Stimulated activated CD8-positive, alpha-beta memory T cell treated with anti-CD3 and anti-CD28 coated beads, Interleukin-4, amount 100 ng/mL, for 4 hours (primary cell): ENCODE results near the gene MEF2C.
"Not testable (repeated sequence)": the region's sequence is repeated elsewhere in the genome, so short reads cannot be mapped to it uniquely, and the experiment has no call there.

ENCODE experiments used
- DNase-seq, 2 donors: peaks; one replicate each; pipeline ENCODE4 v3.0.0-alpha.2; 2020; ENCODE audit warnings: low read depth in 2 of 2, low spot score in 1 of 2

MEF2C gene

DNA sequence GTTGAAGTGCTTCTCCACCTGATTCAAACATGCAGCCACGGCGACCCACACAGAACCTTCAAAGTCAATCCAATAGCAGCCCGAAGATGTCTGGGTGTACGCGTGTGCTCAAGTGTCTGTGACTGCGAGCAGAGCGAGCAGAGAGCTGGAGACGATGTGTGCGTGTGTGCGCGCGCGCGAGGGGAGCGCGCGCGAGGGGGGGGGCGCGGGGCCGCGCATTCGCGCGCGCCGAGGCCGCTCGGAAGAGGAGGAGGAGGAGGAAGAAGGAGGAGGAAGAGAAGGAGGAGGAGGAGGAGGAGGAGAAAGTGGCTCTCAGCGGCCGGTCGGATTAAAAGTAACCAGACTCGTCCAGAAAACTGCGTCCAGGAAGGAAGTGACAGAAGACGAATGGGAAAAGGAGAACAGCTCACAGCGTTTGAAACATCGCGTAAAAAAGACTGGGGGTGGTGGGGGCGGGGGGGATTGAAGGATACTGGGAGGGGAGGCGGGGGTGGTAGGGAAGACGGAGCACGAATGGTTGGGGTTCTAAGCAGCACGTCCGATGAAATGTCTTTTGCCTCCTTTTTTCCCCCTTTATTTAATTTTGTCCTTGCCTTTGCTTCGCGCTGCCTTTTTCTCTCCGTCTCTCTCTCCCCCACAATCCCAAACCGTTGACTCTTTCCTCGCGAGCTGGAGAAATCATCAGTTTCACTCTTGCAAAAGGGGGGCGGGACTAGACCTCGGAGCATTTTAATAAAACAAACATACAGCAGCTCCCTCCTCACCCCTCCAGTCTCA, at the start of gene MEF2C:
Gene MEF2C (minus strand): TSS at position 126 of the 777 bp plus-strand sequence. CDS start 59,396 bp downstream, outside the sequence.
- no peak for DNase-seq

DNA sequence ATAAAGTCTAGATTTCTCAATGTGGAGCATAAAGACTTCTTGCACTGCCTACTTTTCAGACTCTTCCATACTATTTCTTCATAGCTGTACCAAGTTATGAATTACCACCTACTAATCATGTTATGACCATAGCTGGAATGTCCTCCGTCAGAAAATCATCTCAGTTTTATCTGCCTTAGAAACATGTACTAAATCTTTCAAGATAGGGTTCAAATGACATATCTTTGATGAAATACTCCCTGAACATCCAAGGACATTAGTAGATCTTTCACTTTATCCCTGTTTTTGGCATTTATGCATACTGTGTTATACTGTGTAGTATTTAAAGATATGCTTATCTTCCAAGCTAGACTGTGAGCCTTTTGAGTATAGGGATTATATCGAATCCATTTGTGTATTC, 49.6 kb upstream of the MEF2C start:
- DNase-seq, result no peak

DNA sequence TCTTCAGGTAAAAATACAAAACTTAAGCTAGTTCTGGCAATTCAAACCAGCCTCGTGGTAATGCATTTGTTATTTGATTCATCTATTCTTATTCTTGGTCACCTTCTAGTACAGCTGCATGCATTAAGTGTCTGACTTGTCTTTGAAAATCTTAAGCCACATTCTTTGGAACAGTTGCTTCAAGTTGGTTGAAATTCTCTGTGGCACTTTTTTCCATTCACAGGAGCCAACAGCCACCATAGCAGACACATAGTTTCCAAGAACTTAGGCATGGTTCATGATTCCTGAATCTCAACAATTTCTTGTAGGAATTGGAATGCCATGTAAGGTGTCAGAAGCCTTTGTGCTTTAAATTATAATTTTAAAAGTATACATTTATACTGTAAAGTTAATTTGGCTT, 47.4 kb upstream of the MEF2C start:
- DNase-seq, result no peak

DNA sequence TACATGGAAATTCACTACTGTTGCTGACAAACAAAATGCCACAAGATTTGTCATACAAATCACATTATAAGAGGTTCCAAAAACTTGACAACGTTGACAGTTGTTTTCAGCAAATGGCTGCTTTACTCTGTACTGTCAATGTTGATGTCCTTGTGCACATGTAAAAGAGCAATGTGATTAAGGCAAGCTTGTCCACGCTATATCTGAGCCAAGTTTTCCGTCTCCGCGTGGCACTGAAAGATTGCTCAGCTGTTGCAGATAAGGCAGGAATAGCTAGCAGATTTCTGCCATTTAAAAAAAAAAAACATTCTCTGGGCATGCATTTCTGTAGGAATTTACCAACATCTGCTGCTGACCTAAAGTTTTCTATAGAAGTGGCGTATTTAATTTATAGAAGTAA, 46.4 kb upstream of the MEF2C start:
- no peak for DNase-seq

DNA sequence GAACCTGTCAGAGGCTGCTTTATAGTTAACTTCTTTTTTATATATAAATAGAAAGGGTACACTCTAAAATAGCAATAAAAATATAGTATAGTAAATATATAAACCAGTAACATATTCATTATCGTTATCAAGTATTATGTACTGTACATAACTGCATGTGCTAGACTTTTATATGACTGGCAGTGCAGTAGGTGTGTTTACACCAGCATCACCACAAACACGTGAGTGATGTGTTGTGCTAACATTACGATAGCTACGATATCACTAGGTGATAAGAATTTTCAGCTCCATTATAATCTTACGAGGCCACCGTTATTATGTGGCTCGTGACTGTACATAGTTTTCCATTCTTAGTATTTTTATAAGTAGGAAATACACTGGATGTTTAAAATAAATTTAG, 43.8 kb upstream of the MEF2C start:
- DNase-seq, result no peak

DNA sequence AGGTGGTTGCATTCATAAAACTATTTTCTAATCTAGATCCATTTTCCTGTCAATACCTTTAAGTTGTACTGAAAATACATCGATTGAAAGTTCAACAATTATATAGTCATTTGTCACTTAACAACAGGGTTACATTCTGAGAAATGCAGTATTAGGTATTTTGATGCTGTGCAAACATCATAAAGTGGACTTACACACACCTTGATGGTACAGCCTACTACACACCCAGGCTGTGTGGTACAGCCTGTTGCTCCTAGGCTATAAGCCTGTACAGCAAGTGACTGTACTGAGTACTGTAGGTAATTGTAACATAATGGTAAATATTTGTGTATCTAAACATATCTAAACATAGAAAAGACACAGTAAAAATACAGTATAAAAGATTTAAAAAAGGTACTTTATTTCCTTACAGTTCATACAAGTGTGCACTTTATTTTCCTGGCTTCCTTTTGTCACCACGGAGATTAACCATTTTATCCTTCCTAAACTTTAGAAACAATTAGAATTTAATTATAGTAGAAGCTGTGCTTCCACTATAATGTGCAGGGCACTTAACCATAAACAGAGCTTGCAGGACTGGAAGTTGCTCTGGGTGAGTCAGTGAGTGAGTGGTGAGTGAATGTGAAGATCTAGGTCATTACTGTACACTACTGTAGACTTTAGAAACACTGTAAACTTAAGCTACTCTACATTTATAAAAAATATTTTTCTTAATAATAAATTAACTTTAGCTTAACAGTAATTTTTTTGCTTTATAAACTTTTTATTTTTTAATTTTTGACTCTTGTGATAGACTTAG, 42.9 kb upstream of the MEF2C start:
- DNase-seq, result no peak

DNA sequence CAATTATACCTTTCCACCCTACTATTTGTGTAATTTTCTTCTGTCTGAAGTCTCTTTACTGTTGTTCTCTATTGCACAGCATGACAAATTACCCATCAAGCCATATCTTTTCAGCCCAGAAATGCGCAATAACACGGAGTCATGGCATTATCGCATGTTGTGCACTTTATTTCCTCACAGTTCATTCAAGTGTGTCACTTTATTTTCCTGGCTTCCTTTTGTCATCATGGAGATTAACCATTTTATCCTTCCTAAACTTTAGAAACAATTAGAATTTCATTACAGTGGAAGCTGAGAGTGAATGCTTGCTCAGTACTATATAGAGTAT, 41.3 kb upstream of the MEF2C start:
- no peak for DNase-seq

DNA sequence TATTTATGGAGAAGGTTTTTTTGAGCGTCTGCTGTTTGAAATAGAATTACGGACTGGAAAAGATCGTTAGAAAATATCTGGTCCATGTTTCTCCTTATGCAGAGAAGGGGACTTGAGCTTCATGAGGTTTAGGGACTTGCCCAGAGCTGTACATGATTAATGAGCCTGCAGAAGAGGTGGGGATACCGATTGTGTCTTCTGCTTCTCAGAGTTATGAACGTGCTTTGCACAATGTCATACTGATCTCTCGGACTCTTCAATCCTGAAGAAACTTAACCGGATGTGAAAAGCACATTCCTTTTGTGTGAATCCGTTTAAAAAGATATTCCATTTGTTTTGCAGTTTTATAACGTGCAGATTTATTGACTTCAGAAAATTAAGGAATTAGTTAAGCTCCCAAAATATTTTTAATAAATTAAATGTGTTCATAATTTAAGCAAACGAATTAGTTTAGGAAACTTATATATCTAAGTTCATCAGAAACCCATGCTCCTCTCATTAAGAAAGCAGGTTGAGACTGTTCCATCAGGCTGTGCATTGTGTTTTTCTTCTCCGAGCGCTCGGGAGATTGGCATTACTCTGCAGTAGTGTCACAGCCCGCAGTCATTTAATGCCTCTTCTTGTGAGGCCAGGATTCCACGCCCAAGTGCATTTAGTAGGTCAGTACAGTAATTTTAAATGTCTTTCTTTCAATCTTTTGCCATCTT, 40.8 kb upstream of the MEF2C start:
- DNase-seq, result no peak

DNA sequence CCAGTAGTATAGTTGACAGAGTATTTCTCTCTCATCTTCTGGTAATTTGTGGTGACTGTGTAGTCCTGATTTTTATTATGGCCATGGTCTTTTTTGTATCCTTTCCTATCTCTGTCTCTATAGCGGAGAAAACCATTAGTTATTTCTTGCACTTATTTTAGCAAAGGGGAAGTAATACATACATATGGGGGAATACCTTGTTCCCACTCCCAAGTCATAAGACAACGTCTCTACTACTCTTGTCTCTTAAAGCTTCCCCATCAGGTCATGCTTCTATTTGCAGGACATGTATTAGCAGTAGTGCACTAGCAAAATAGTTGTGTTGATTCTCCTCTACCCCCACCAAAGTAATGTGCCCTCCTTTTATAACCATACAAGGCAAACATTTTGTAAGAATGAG, 29.8 kb upstream of the MEF2C start:
- DNase-seq, result not testable (repeated sequence)

DNA sequence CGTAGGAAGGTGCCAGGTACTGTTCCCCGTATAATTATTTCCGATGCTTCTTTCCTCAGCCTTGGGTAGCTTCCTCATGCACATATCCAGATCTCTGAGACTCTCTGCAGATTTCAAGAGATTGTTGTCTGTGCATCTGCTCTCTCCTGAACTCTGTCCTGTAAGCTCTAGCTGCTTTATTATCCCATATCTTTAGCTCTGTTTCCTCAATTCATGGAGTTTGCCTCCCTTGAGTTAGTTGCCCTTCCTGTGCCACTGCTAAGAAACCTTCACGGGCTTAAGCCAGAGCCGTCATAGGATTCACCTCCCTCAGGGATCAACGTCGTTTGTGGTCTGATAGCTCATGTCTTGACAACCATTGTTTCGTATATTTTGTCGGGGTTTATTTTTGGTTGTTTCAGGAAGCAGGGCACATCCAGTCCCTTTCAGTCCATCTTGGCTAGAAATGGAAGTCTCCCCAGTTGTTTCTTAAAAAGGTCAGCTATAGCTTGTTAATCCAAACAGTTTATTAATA, 28.1 kb upstream of the MEF2C start:
- not testable (repeated sequence) for DNase-seq

DNA sequence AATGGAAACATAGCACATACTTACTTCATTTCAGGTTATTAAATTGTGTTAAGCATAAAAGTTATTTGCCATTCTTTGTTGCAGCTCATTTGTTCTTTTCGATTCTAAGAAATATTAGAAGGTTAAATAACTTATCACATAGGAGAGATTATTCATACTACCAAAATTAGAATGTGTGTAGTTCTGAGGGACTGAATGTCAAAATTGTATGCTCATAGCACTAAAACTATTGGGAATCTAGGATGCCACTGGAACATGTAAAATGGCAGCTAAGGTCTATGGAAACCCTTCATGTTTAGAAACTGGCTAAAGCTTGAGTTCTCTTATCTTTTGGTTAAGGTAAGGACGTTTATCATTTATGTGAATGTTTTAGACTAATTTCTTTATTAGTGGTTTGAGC, 21.5 kb upstream of the MEF2C start:
- not testable (repeated sequence) for DNase-seq

DNA sequence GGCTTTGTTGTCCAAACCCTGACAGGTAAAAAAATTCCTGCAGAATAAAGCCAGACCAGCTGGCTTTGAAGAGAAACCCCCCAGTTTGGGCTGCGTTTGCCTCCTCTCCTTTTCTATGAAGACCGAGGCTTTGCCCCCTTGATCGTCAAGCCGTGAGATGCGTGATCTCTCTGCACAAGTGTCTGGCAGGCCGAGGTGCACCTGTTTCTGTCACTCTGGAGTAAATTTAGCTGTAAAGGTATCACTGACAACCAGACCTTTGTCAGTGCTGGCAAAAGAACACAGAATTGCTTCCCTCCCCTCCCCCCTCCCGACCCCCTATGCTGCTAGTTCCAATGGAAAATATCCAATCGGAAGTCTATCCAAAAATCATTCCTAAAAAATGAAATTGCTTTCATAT, 21.0 kb upstream of the MEF2C start:
- DNase-seq, result not testable (repeated sequence)

DNA sequence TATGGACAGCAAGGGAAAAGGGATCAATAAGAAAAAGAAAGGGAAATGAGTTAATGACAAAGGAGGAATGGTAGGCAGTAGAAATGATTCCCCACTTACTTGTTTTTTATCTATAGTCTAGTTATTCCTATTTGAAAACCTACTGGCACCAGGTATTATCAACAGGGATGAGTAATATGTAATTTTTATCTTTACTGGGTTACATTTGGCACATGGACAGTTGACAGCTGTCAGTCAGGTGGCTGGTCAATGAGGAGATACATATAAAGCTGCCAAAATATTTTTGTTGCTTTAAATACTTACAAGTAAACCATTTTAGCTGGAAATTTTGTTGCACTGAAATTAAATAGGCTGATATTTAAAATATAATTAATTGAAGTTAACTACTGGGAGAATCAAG, 18.1 kb upstream of the MEF2C start:
- not testable (repeated sequence) for DNase-seq

DNA sequence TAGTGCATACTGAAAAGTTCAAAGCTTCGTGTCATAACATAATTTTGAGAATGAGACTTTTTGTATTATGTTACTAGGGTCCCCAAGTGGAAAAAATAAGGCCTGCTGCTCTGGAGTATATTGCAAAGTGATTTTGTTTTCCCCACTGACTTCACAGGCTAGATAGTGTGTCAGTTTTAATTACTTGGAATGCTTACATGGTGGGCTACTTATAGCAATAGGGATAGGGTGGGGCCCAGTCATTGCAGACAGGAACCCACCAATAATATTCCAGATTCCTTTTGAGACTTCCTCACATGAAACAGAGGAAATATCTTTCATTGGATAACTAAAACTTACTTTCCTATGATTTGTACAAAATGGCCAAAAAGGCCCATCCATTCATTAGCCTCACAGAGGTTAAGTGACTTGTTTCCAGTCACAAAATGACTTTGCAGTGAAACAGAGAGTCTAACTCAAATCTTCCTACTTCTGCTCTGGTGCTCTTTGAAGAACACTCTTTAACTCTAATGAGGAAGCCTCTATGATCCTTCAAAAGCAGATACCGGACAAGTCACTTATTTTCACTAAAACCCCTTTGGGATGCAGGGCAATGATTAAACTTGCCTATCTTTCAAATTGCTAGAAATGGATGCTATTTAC, 16.2 kb upstream of the MEF2C start:
- DNase-seq, result no peak

DNA sequence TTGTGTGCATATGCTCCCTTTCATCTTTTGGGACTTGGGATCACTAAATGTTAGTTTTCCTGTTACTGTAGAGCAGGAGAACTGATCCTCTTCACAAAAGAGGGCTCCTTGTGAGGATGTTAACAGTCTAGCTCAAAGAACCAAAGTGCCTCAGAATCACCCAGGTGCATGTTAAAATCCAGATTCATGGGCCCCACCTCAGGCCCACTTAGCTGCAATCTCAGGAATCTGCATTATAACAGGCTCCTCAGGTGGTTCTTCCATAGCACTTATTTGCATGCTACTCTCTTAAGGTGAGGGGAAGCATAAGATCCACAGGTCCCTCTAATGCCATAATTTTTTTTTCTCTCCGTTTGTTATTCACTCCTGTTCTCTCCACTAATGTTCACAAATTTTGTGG, 14.8 kb upstream of the MEF2C start:
- DNase-seq, result no peak

DNA sequence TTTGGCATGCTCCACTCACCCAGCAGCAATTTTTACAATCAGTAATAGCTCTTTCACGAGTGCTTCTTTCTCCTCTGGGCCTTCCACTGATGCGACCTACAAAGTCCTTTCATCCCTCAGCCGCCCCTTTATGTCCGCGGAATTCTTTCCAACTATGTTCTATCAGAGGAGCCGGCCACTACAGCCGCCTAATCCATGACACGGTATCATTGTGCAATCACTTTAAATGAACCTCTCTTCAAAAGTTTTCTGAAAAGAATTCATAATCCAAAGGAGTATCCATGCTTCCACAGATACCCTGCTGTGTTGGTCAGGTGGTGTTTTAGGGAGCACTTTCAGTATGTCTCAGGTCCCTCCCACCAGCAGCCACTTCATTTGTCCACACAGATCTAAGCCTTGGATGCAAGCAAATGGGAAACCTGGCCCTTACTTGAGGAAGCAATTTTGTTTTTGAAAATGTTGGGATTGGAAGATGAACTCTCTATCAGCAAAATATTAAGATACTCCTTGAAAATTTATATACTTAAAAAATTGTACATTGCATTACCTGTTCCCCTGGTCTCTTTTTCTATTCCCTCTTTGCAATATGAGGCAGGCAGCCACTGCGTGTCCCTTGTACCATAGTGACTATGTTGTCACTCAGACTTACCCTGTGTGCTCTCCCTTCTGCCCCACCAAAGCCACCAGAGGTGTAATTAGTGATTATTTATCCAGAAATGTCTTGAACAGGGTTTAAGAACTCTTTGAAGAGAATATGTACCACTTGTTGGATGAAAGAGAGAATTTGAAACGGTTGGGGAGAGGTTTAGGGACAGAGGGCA, 12.9 kb upstream of the MEF2C start:
- no peak for DNase-seq

DNA sequence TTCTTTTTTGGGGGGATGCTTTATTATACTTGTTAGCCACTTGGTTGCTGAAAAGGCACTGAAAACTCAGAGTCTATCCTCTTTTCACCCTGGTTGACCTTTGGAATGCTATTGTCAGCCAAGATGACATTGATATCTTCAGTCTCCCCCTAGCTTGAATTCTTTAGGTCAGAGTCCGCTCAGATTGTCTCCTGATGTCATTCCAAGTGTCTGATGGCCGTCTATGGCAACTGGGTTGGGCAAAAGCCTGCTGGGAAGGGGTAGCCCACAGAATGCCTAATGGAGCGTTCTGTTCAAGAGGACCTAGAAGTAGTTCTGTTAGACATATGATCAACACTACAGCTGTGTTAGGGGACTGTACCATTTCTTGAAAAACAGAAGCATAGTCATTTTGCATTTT, 9.7 kb upstream of the MEF2C start:
- DNase-seq, result no peak

DNA sequence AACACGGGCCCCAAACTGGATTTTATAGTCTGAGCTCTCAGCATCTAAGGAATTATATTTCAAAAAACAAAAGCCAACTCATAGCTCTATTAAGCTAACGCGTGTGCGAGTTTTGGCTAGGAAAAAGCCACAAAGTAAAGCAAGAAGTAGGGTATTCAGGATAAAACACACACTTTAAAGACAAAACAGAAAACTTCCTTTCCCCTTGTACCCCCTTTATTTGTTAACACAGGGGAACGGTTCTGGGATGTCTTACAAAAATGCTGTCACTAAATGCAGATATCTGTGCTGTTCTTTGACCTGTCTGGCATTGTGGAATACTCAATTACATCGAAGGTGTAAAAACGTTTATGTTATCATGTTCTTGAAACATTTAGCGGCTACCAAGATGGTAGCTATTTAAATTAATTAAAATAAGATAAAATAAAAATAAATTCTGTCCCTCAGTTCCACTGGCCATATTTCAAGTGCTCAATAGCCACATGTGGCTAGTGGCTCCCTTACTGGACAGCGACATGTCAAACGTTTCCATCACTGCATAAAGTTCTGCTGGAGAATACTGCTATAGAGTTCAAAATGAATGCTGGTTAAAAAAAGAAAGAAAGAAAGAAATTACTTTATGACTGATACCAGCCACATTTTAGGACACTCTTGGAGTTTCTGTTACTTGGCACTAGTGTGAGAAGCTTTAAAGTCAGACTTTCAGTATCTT, 7.2 kb upstream of the MEF2C start:
- no peak for DNase-seq

DNA sequence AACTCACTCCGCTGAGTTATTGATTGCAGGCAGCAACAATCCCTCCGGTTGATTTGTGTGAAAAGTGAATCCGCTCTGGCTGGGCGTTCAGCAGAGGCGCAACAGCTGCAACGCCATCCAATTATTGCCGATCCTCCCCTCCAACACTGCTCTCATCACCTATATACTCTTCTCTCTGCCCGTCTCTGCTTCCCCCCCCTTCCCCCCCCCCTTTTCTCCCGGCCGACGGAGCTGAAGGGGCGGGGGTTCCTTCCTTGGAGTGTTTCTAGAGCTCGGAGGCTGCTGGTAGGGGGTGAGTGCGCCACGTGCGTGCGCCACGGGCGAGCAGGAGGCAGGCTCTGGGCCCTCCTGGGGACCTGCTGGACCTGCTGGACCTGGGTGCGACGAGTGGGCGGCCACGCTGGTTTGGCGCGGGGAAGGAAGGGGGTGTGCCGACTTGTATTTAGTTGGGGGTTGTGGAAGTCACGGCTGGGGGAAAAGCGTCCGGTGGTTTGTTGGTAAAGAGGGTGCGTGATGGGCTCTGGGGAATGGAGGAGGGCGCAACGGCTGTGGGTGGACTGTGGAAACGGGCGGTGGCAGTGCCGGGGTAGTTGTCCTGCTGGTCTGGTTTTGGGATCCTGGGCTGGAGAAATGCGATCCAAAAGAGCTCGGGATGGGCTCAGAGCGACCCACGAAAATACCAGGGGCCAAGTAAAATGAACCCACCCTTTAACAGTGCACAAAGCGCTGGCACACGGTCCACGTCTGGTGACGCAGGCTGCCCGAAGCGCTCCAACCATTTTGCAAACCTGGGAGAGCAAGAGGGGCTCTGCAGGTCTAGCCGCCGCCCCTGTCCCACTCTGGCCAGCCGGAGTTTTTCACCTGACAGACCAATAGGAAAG, 6.4 kb upstream of the MEF2C start:
- DNase-seq, result no peak
